ENCODE data around the gene CLDN14.

DNA sequence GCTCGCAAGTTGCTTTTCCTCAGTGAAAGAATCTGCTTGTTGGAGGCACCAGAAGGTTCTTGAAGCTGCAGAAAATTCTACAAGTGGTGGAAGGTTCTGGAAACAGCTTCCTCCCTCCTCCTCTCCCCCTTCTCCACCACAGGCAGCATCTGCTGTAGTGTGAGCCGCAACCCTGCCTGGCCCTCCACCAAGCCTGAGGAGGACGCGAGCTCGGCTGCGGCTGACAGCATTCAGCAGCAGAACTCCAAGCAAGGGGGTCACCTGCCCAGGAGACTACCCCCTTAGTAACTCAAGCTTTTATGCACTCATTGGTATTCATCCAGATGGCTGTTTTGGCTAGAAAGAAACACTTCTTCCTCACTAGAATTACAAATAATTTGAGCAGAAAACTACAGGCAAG, 48.8 kb upstream of the CLDN14 start:
- TF ChIP-seq EZH2 (IDR thresholded peaks at IDR 0.05), result no peak
- TF ChIP-seq POLR2AphosphoS5 (IDR thresholded peaks at IDR 0.05; ENCODE audit: borderline replicate concordance, low read depth, low read length), result no peak

All from SK-N-MC (cell line).